Tibial nerve (tissue), 4 donors: Measurements from ENCODE around the gene HSD17B8. TPM values are rescaled to one million over a fixed set of nuclear protein-coding genes. Genes with fewer than 3 reads are reported as not detected.

ENCODE experiments used
- DNase-seq, 2 donors: peaks; one replicate each; pipeline ENCODE4 v3.0.0-alpha.2; 2019; ENCODE audit warnings: low spot score in 2 of 2
- H3K27ac ChIP-seq, 4 donors: fragments of 200-600 bp; sonication (generic) in 3 of 4; one replicate each; pipeline ENCODE4 v1.5.1; 2017 to 2019; ENCODE audit warnings: mild to moderate bottlenecking in 1 of 4
- H3K27me3 ChIP-seq, 2 donors: fragments of 200-600 bp; sonication (generic) in 1 of 2; one replicate each; pipeline versions ENCODE4 v1.5.1 to v1.6.0; 2017 to 2019
- H3K36me3 ChIP-seq, 3 donors: fragments of 200-600 bp; sonication (generic); one replicate each; pipeline ENCODE4 v1.5.1; 2018 to 2019
- H3K4me1 ChIP-seq, 4 donors: fragments of 200-600 bp; sonication (generic) in 3 of 4; one replicate each; pipeline ENCODE4 v1.5.1; 2017 to 2019
- H3K4me3 ChIP-seq, 4 donors: fragments of 200-600 bp; sonication (generic) in 3 of 4; one replicate each; pipeline ENCODE4 v1.5.1; 2017 to 2019; ENCODE audit warnings: mild to moderate bottlenecking in 1 of 4, moderate library complexity in 1 of 4
- H3K9me3 ChIP-seq, 4 donors: fragments of 200-600 bp; sonication (generic) in 3 of 4; one replicate each; pipeline ENCODE4 v1.5.1; 2017 to 2019
- CTCF ChIP-seq, 5 experiments: fragments of 200-600 bp in 3 of 5; fragments of 450-650 bp in 2 of 5; sonication (generic) in 3 of 5; IDR thresholded peaks; one replicate each; pipeline ENCODE4 v1.5.1; 2016 to 2019; ENCODE audit warnings: antibody characterized with exemption in 5 of 5, mild to moderate bottlenecking in 3 of 5, moderate library complexity in 2 of 5
- EP300 ChIP-seq, 2 donors: sonication (generic); formaldehyde crosslinking; IDR thresholded peaks; one replicate each; pipeline ENCODE4 v1.6.1; 2017; ENCODE audit warnings: antibody characterized with exemption in 2 of 2, mild to moderate bottlenecking in 1 of 2
- POLR2A ChIP-seq, 2 donors: fragments of 450-650 bp; IDR thresholded peaks; one replicate each; pipeline ENCODE4 v1.6.1; 2017; ENCODE audit warnings: antibody characterized with exemption in 2 of 2, mild to moderate bottlenecking in 2 of 2, moderate library complexity in 2 of 2
- WGBS, 2 donors: methylation state at CpG; one replicate each; pipeline ENCODE4 v1.1.5; 2018; 5-methylcytosine and 5-hydroxymethylcytosine counted together
- total RNA-seq, 4 donors: library from RNA; depleted of rRNA; stranded (reverse); fragments of >200 nt; gene quantifications; one replicate each; pipeline ENCODE4 v1.1.0, GENCODE V29; 2016

HSD17B8 gene
- total RNA-seq: 10 to 100 TPM; 10.0 to 33.9 (median 19.1) TPM

GRCh38 chr6:33204415-33205190 is at the start of gene HSD17B8:
TSS of gene HSD17B8 (plus strand) at chr6:33204655. CDS start at chr6:33204669, 14 bp downstream.
- TF ChIP-seq CTCF (IDR thresholded peaks at IDR 0.05) (no peak), POLR2A (IDR thresholded peaks at IDR 0.05) (peak; percentile 40 to 63), EP300 (IDR thresholded peaks at IDR 0.05) (peak in 1 of 2 donors; percentile 72)
- H3K4me1 ChIP-seq: peaks cover 3 to 73% (median 40%) of the 10 kb centered on the region in 4 donors
- H3K27ac ChIP-seq: peak within 1 kb of the TSS in 3 of 4 donors; percentile 53 to 80 (median 78)
- H3K9me3 ChIP-seq: no peaks in the 10 kb centered on the region
- no peaks in the 10 kb centered on the region for H3K27me3 ChIP-seq
- peak within 1 kb of the TSS; percentile 35 to 78 (median 58) for H3K4me3 ChIP-seq
- peak; percentile 94 for DNase-seq
- WGBS, 2 donors: 1 to 2% methylated on average over 31 to 44 of the region's 48 CpGs
- peaks cover 0 to 23% (median 0%) of the 10 kb centered on the region in 3 donors for H3K36me3 ChIP-seq

DNA sequence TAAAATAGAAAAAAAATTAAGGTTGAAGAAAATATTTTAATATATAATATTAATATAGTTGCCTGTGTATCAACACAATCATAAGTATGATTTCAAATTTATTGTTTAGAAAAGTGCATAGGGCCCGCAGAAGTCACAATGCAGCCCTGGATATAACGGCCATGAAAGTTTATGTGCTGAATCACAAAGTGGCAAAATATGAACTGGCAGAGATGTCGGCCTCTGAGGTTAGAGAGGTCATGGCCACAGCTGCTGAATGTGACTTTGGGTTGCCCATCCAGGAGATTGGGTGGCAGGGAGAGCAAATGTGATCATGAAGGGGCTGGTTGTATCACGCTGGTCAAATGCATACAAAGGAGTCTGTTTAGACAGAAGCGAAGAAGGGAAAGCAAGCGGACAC is 47.9 kb upstream of the HSD17B8 start:
- H3K9me3 ChIP-seq: peaks cover 0 to 12% (median 0%) of the 10 kb centered on the region in 4 donors
- no peak overlapping the region for H3K27ac ChIP-seq
- peaks cover 0 to 15% (median 7%) of the 10 kb centered on the region in 4 donors for H3K4me1 ChIP-seq
- no peak for DNase-seq
- TF ChIP-seq EP300 (IDR thresholded peaks at IDR 0.05) (no peak), CTCF (IDR thresholded peaks at IDR 0.05) (no peak), POLR2A (IDR thresholded peaks at IDR 0.05) (no peak)
- H3K36me3 ChIP-seq: no peaks in the 10 kb centered on the region
- no peak overlapping the region for H3K4me3 ChIP-seq
- WGBS, 2 donors: 52 to 64% methylated on average over 6 of the region's 6 CpGs
- peaks cover 0 to 6% of the 10 kb centered on the region in 2 donors for H3K27me3 ChIP-seq

- no peak for TF ChIP-seq POLR2A (IDR thresholded peaks at IDR 0.05)
- TF ChIP-seq CTCF (IDR thresholded peaks at IDR 0.05): no peak
- no peak for TF ChIP-seq EP300 (IDR thresholded peaks at IDR 0.05)
- no peak overlapping the region for H3K4me3 ChIP-seq
- DNase-seq: no peak
- no peak overlapping the region for H3K27ac ChIP-seq
- peaks cover 0 to 4% of the 10 kb centered on the region in 2 donors for H3K27me3 ChIP-seq
- WGBS, 2 donors: 76 to 79% methylated on average over 2 of the region's 2 CpGs
- peaks cover 0 to 8% (median 0%) of the 10 kb centered on the region in 4 donors for H3K9me3 ChIP-seq
- H3K36me3 ChIP-seq: no peaks in the 10 kb centered on the region
- peaks cover 0 to 19% (median 9%) of the 10 kb centered on the region in 4 donors for H3K4me1 ChIP-seq
Observed at GRCh38 chr6:33156964-33157363, 47.5 kb upstream of the HSD17B8 start.

- Histone ChIP-seq H3K4me3 (no peak overlapping the region), H3K27ac (no peak overlapping the region), H3K4me1 (peaks cover 0 to 24% (median 10%) of the 10 kb centered on the region in 4 donors), H3K27me3 (no peaks in the 10 kb centered on the region), H3K36me3 (no peaks in the 10 kb centered on the region), H3K9me3 (no peaks in the 10 kb centered on the region)
- DNase-seq: no peak
- 80 to 84% methylated on average over 11 of the region's 11 CpGs for WGBS, 2 donors
- TF ChIP-seq CTCF (IDR thresholded peaks at IDR 0.05) (no peak), POLR2A (IDR thresholded peaks at IDR 0.05) (no peak)
Observed at GRCh38 chr6:33160096-33160495, 44.4 kb upstream of the HSD17B8 start.

- peak overlapping the region; percentile 46 to 78 (median 74) for H3K27ac ChIP-seq
- H3K36me3 ChIP-seq: no peaks in the 10 kb centered on the region
- TF ChIP-seq EP300 (IDR thresholded peaks at IDR 0.05): peak in 1 of 2 donors; percentile 78
- TF ChIP-seq CTCF (IDR thresholded peaks at IDR 0.05): no peak
- H3K4me1 ChIP-seq: peaks cover 0 to 24% (median 10%) of the 10 kb centered on the region in 4 donors
- peak; percentile 23 to 33 for DNase-seq
- no peaks in the 10 kb centered on the region for H3K27me3 ChIP-seq
- H3K4me3 ChIP-seq: peak overlapping the region in 2 of 4 donors; percentile 55 to 60
- 14 to 18% methylated on average over 13 of the region's 13 CpGs for WGBS, 2 donors
- H3K9me3 ChIP-seq: no peaks in the 10 kb centered on the region
Observed at GRCh38 chr6:33160728-33161344, 43.6 kb upstream of the HSD17B8 start.
